ENCODE data around the gene FRMD4B. TPM values are rescaled to one million over a fixed set of nuclear protein-coding genes. Genes with fewer than 3 reads are reported as not detected.

FRMD4B gene
- total and polyA plus RNA-seq, 7 donors, result 8.2 to 21.5 (median 13.2) TPM

DNA sequence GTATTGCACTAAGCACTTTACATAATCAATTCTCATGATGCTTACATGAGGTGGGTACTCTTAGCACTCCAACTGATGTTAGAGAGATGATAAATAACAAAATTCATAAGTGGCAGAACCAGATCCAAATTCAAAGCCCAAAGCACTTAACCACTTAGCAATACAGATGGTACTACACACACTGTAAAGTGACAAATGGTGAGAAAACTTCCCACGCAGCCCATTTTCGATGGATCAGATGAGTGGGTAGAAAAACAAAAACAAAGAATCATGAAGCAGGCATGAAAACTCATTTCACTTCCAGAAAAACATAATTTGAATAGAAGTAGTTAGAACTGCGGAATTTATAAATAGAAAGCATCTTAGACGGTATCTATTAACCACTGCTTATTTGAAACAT is 66.2 kb downstream of the FRMD4B start:
- peak overlapping the region in 2 of 4 donors; percentile 53 to 60 for H3K27ac ChIP-seq
- intact Hi-C loops (cut with DNase I), result no loop called here
- H3K4me1 ChIP-seq, result peaks cover 0 to 3% (median 0%) of the 10 kb centered on the region in 4 donors
- H3K9me3 ChIP-seq, result no peaks in the 10 kb centered on the region
- TF ChIP-seq, protein P1, sequence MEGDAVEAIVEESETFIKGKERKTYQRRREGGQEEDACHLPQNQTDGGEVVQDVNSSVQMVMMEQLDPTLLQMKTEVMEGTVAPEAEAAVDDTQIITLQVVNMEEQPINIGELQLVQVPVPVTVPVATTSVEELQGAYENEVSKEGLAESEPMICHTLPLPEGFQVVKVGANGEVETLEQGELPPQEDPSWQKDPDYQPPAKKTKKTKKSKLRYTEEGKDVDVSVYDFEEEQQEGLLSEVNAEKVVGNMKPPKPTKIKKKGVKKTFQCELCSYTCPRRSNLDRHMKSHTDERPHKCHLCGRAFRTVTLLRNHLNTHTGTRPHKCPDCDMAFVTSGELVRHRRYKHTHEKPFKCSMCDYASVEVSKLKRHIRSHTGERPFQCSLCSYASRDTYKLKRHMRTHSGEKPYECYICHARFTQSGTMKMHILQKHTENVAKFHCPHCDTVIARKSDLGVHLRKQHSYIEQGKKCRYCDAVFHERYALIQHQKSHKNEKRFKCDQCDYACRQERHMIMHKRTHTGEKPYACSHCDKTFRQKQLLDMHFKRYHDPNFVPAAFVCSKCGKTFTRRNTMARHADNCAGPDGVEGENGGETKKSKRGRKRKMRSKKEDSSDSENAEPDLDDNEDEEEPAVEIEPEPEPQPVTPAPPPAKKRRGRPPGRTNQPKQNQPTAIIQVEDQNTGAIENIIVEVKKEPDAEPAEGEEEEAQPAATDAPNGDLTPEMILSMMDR (IDR thresholded peaks at IDR 0.05), result no peak
- TF ChIP-seq POLR2A (IDR thresholded peaks at IDR 0.05), result no peak
- TF ChIP-seq POLR2AphosphoS5 (IDR thresholded peaks at IDR 0.05), result no peak
- TF ChIP-seq EP300 (IDR thresholded peaks at IDR 0.05), result no peak
- H3K27me3 ChIP-seq, result no peaks in the 10 kb centered on the region
- 84 to 88% methylated on average over 4 of the region's 4 CpGs for WGBS, 2 donors
- no peaks in the 10 kb centered on the region for H3K36me3 ChIP-seq
- no peak overlapping the region for H3K4me3 ChIP-seq
- DNase-seq, result no peak

DNA sequence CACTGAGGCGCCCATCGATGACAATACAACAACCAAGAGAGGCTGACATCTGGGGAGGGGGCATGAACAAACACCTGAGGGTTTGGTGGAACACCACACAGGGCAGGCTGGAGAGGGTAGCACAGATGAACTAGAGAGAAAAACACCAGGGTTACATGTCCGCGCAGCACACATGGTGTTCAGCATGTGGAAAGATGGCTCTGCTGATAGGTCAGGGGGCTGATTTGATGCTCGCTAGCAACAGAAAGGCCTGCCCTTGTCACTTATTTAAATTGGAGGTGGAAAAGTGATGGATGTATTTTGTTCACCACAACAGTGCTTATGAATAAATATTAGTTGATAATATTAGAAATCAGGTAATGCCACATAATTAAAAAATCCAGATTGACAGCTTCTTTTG is 67.5 kb downstream of the FRMD4B start:
- no peaks in the 10 kb centered on the region for H3K36me3 ChIP-seq
- DNase-seq, result no peak
- 97 to 98% methylated on average over 5 of the region's 5 CpGs for whole genome bisulfite sequencing, 2 donors
- no peaks in the 10 kb centered on the region for H3K27me3 ChIP-seq
- no peaks in the 10 kb centered on the region for H3K9me3 ChIP-seq
- H3K27ac ChIP-seq, result no peak overlapping the region
- TF ChIP-seq EP300 (IDR thresholded peaks at IDR 0.05), result no peak
- TF ChIP-seq POLR2AphosphoS5 (IDR thresholded peaks at IDR 0.05), result no peak
- TF ChIP-seq POLR2A (IDR thresholded peaks at IDR 0.05), result no peak
- intact Hi-C loops (cut with DNase I), result no loop called here
- peaks cover 0 to 3% (median 0%) of the 10 kb centered on the region in 4 donors for H3K4me1 ChIP-seq
- no peak overlapping the region for H3K4me3 ChIP-seq

DNA sequence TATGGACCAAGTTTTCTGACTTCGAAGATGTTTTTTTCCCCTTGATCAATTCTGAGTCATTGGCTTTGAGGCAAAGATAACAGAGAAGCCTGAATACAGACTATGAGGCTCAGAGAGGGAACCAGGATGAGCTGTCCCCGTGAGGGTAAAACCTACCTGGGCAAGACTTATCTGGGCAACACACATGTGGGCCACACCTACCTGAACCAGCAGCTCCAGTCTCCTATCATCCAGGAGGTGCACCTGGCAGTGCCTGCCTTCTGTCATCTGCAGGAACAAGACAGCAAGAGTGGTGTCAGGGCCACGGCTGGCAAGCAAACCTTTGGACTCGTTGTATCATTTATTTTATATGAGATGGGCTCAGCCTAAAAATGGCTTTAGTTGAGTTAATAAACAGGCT is 72.6 kb downstream of the FRMD4B start:
- WGBS, 2 donors, result 31 to 67% methylated on average over 4 of the region's 4 CpGs
- Histone ChIP-seq H3K27me3 (no peaks in the 10 kb centered on the region), H3K27ac (no peak overlapping the region), H3K4me3 (no peak overlapping the region), H3K36me3 (no peaks in the 10 kb centered on the region), H3K9me3 (no peaks in the 10 kb centered on the region), H3K4me1 (no peaks in the 10 kb centered on the region)
- intact Hi-C loops (cut with DNase I), result no loop called here
- DNase-seq, result no peak
- no peak for TF ChIP-seq POLR2A (IDR thresholded peaks at IDR 0.05)
- no peak for TF ChIP-seq POLR2AphosphoS5 (IDR thresholded peaks at IDR 0.05)

DNA sequence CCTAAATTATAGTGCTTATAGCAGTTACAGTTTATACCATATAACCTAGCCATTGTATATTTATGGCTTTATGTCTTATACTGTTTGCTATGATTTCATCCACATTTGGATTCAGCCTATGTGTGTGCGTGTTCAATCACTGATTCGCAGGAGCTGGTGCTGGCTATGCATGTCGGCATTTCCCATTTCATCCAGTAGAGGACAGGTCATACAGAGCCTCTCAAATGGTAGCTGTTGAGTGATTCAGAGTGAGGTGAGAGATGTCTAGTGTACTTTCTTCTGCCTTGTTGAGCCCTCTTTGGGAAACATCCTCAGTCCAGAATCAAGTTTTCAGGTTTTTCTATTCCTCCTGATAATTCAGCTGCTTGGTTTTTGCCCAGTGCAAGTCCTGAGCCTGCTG is 76.1 kb downstream of the FRMD4B start:
- Histone ChIP-seq H3K4me3 (no peak overlapping the region), H3K27me3 (no peaks in the 10 kb centered on the region), H3K36me3 (no peaks in the 10 kb centered on the region), H3K27ac (no peak overlapping the region), H3K9me3 (no peaks in the 10 kb centered on the region), H3K4me1 (peaks cover 0 to 17% (median 13%) of the 10 kb centered on the region in 4 donors)
- intact Hi-C loops (cut with DNase I), result loop anchor here (5.0 kb wide), 1 partner anchor 357 kb away; no protein-coding TSS in a partner anchor
- WGBS, 2 donors, result 73 to 83% methylated on average over 3 of the region's 3 CpGs
- no peak for TF ChIP-seq EP300 (IDR thresholded peaks at IDR 0.05)
- TF ChIP-seq, protein P1 (IDR thresholded peaks at IDR 0.05), result peak in 3 of 4 experiments; percentile 22 to 28 (median 25)
- no peak for TF ChIP-seq POLR2A (IDR thresholded peaks at IDR 0.05)
- no peak for DNase-seq

DNA sequence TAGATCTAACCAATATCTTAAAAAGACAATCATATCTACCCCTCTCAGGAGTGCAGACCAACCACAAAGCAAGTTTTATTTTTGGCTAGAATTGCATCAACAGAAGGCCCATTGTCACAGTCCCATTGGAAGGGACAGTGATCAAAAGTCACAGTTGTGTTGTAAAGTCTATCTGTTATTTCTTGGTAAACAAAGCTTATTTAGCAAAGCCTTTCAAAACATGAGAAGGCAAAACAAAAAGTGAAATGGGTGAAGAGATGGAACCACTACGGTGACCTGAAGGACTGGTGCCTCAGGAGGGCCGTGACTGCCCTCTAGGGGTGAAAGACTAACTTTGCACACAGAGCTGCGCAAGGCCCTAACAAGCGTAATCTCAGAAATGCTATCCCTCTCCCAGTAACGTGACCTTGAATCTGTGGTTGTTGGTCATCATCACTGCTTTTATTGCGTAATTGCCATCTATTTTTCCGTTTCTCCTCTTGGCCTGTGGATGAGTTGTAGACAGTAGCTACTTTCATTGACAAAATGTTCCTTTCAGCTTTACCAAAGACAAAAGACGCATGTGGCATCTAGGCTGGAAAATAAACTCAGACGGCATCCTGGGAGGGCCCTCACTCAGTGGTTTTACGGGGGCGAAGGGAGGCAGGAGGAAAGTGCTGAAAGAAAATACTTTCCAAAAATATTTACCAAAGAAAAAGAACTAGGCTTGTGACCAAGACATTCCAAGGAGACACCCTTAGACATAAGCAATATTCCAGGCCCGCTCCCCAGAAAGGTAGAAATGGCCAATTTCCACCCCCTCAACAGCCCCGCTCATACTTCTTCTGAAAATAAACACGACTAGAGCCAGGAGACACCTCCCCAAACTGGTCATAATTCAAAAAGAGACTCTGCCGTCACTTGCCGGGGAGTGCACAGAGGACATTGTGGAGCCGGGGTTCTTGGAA is 79.4 kb downstream of the FRMD4B start:
- WGBS, 2 donors, result 39 to 43% methylated on average over 17 of the region's 17 CpGs
- intact Hi-C loops (cut with DNase I), result loop anchor here (1.0 to 5.0 kb wide), 2 partner anchors 145 to 361 kb away; no protein-coding TSS in a partner anchor
- peak; percentile 90 for DNase-seq

More for the DNA sequence above, 79.4 kb downstream of the FRMD4B start:
- Histone ChIP-seq H3K36me3 (no peaks in the 10 kb centered on the region), H3K9me3 (no peaks in the 10 kb centered on the region), H3K4me1 (peaks cover 0 to 17% (median 13%) of the 10 kb centered on the region in 4 donors), H3K27me3 (no peaks in the 10 kb centered on the region), H3K27ac (peak overlapping the region; percentile 45 to 70 (median 60)), H3K4me3 (no peak overlapping the region)
- TF ChIP-seq EP300 (IDR thresholded peaks at IDR 0.05) (peak in 1 of 4 donors; percentile 64), POLR2A (IDR thresholded peaks at IDR 0.05) (no peak), POLR2AphosphoS5 (IDR thresholded peaks at IDR 0.05) (peak; percentile 51 to 72 (median 56))
- TF ChIP-seq, protein P1 (IDR thresholded peaks at IDR 0.05), result peak; percentile 63 to 87 (median 84)
